Adrenal gland (tissue), 5 donors: ENCODE data around the gene SHF.

Source experiments
- POLR2A ChIP-seq, 2 donors: fragments of 450-650 bp; IDR thresholded peaks; one replicate each; pipeline ENCODE4 v1.6.1; 2017; ENCODE audit warnings: antibody characterized with exemption in 2 of 2, mild to moderate bottlenecking in 2 of 2, moderate library complexity in 1 of 2
- TF ChIP-seq, protein P1 (sequence below), 6 experiments: fragments of 450-650 bp in 4 of 6; fragments of 200-600 bp in 2 of 6; sonication (generic) in 1 of 6; IDR thresholded peaks; 1 replicate in 5 of 6; 2 replicates in 1 of 6; pipeline versions ENCODE4 v1.5.1 to v1.8.0; 2016 to 2021; ENCODE audit warnings: antibody characterized with exemption in 6 of 6, mild to moderate bottlenecking in 2 of 6, moderate library complexity in 1 of 6
- donor health status: DM: no; HTN: no; CAD: no.

DNA sequence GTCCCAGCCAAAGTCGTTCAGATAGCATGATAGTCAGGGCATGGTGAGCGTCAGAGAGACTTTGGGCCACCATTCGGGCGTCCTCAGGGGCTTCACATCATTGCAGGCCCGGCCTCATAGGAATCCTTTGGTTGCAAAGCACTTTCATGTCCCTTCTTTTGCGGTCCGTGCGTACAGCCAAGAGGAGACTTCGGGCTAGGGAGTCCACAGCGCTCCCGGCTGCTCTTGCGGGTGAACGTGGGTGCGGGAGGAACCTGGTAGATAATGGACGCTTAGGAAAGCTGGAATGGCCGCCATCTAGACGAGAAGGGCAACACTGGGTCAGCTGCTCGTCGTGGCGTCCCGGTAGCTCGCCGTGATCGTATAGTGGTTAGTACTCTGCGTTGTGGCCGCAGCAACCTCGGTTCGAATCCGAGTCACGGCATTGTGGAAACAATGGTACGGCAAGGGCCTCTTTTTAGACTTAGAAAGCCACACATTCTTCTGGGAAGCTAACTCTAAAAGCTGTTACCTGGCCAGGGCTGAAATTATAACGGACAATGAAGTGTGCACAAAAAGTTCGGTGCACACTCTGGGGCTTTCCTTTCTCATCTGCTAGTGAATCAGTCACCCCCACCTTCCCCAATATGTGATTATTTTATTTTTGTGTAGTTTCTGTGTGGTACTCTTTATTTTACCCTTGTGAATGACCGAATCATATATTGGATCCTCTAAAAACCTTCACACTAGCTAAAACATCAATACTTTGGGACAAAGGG is 13.2 kb upstream of the SHF start:
- TF ChIP-seq POLR2A (IDR thresholded peaks at IDR 0.05): no peak
- TF ChIP-seq, protein P1, sequence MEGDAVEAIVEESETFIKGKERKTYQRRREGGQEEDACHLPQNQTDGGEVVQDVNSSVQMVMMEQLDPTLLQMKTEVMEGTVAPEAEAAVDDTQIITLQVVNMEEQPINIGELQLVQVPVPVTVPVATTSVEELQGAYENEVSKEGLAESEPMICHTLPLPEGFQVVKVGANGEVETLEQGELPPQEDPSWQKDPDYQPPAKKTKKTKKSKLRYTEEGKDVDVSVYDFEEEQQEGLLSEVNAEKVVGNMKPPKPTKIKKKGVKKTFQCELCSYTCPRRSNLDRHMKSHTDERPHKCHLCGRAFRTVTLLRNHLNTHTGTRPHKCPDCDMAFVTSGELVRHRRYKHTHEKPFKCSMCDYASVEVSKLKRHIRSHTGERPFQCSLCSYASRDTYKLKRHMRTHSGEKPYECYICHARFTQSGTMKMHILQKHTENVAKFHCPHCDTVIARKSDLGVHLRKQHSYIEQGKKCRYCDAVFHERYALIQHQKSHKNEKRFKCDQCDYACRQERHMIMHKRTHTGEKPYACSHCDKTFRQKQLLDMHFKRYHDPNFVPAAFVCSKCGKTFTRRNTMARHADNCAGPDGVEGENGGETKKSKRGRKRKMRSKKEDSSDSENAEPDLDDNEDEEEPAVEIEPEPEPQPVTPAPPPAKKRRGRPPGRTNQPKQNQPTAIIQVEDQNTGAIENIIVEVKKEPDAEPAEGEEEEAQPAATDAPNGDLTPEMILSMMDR (IDR thresholded peaks at IDR 0.05): peak in 1 of 6 experiments; percentile 2
